ENCODE measurements around the gene CERK. TPM values are rescaled to one million over a fixed set of nuclear protein-coding genes. Genes with fewer than 3 reads are reported as not detected.

The CERK gene
- total RNA-seq, 2 donors from 2014 or later: 54.9 to 57.6 TPM

Other genes starting within 250 kb of the CERK start
- 10 to 100 TPM; 24.4 to 34.1 TPM for gene CELSR1, start 200.6 kb downstream of the CERK start, total RNA-seq
- gene GRAMD4, start 117.9 kb downstream of the CERK start, total RNA-seq: 10 to 100 TPM; 38.0 to 43.3 TPM
- 10 to 100 TPM; 21.0 to 27.9 TPM for gene TBC1D22A, start 24.4 kb upstream of the CERK start, total RNA-seq

Data from endodermal cell (in vitro differentiated cells).